ENCODE results near the gene IL31RA.
A peak's percentile ranks its signal among the peaks of the same experiment; 100 is the strongest.

Gene IL31RA

DNA sequence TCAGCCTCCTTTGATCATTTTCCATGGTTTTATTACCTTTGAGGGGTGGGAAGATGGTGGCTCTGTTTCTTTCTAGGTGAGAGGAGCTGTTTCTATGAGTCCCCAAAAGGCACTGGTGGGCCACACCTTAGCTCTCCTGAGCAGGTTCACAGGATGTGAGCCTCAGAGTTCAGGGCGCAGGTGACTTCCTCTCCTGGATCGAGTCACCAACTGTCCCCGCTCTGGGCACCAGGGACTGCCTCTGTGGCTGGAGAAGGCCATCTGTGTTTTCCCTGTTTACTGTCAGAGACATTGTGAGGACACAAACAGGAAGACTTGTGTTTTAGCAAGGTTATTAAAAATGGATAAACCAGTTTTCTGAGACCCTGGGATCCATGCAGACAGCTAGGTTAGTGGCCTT, 68.5 kb downstream of the IL31RA start:
- no peak for TF ChIP-seq CTCF (conservative IDR thresholded peaks at IDR 0.05; ENCODE audit: control insufficient read depth, insufficient read depth, low read depth, low read length)
- DNase-seq (ENCODE audit: low read depth) = no peak
- H3K4me3 ChIP-seq (ENCODE audit: control insufficient read depth, low read depth, low read length) = no peak overlapping the region

DNA sequence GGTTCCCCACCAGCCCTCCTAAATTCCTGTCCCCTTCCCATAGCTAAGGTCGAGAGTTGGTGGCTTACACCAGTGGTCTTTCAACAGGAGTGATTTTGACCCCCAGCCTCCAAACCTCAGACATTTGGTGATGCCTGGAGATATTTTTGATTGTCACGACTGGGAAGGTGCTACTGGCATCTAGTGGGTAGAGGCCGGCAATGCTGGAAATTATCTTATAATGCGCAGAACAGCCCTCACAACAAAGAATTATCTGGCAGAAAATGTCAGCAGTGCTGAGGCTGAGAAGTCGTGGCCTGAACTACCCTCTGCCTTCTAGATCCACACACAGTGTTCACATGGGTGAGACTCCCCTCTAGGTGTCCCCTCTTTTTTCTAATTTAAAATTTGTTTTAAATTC, 69.6 kb downstream of the IL31RA start:
- DNase-seq (ENCODE audit: low read depth) = no peak
- H3K4me3 ChIP-seq (ENCODE audit: control insufficient read depth, low read depth, low read length) = no peak overlapping the region
- peak; percentile 59 for TF ChIP-seq CTCF (conservative IDR thresholded peaks at IDR 0.05; ENCODE audit: control insufficient read depth, insufficient read depth, low read depth, low read length)

- no peak for TF ChIP-seq CTCF (conservative IDR thresholded peaks at IDR 0.05; ENCODE audit: control insufficient read depth, insufficient read depth, low read depth, low read length)
- no peak for DNase-seq (ENCODE audit: low read depth)
- H3K4me3 ChIP-seq (ENCODE audit: control insufficient read depth, low read depth, low read length) = no peak overlapping the region
These were observed 70.5 kb downstream of the IL31RA start for GRCh38 chr5:55921617-55922016.

GRCh38 chr5:55923177-55923771, 72.1 kb downstream of the IL31RA start:
- no peak for DNase-seq (ENCODE audit: low read depth)
- no peak for TF ChIP-seq CTCF (conservative IDR thresholded peaks at IDR 0.05; ENCODE audit: control insufficient read depth, insufficient read depth, low read depth, low read length)
- H3K4me3 ChIP-seq (ENCODE audit: control insufficient read depth, low read depth, low read length) = no peak overlapping the region

- H3K4me3 ChIP-seq (ENCODE audit: control insufficient read depth, low read depth, low read length) = no peak overlapping the region
- TF ChIP-seq CTCF (conservative IDR thresholded peaks at IDR 0.05; ENCODE audit: control insufficient read depth, insufficient read depth, low read depth, low read length) = no peak
- no peak for DNase-seq (ENCODE audit: low read depth)
These were observed 72.8 kb downstream of the IL31RA start for GRCh38 chr5:55923865-55924500.

DNA sequence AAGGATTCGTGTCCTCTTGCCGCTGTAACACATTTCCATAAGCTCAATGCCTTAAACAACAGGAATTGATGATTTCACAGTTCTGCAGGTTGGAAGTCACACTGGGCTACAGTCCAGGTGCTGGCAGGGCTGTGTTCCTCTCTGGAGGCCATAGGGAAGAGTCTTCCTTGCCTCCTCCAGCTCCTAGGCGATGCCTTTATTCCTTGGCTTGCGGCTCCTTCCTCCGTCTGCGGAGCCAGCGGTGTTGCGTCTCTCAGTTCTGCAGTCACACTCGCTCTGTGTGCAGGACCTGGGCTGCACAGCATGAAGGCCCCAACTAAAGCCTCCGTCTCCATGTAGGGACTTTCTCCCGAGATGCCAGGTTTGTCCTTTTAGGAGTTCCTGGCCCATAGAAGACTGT, 73.6 kb downstream of the IL31RA start:
- no peak for TF ChIP-seq CTCF (conservative IDR thresholded peaks at IDR 0.05; ENCODE audit: control insufficient read depth, insufficient read depth, low read depth, low read length)
- DNase-seq (ENCODE audit: low read depth) = no peak
- H3K4me3 ChIP-seq (ENCODE audit: control insufficient read depth, low read depth, low read length) = no peak overlapping the region
